GM18519 (cell line): Measurements from ENCODE around the gene SMIM41.
A peak's percentile ranks its signal among the peaks of the same experiment; 100 is the strongest.

Experiments
- ATAC-seq: cut with Tn5 transposase; IDR thresholded peaks from one replicate; pipeline ENCODE4 v1.9.1; 2021; ENCODE audit warnings: mild to moderate bottlenecking, moderate library complexity; ENCODE audit not compliant: unreplicated experiment, low FRiP score

The SMIM41 gene

DNA sequence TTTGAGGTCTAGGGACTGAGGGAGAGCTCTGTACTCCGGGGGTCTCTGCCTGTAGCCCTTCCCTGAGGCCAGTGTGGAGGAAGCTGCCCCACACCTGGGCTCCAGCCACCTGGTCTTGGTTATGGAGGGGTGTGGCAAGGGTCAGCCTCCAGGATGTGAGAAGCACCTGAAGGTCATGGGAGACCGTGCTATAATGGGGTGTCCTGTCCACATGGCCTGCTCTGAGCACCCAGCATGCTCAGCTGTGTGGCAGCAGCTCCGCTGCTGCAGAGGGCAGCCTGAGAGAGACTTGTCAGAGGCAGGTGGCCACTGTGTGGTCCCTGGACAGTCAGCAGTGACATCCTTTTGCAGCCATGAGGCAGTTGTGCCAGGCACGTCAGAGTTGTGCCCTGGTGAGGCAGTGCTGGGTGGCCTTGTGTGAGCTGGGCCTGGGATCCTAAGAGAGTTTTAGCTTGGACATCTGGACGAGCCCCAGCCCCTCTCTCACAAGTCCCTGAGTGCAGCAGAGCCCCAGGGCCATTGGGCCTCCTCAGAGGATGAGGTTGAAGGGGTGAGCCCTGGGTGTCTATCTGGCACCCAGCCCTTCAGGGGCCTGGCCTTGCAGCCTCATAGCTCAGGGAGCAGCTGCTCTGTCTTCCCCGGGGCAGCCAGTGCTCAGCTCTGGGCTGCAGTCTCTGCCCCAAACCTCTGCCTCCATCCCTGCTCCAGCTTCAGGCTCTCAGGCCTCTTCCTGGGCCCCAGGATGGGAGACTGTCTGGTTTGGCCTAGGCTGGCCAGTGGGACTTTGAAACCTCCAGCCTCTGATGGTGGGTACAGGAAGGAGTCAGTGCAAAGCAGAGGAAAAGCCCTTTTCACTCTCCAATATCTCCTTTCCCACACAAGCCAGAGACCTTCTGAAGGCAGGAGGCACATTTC lies 17.1 kb upstream of the SMIM41 start:
- ATAC-seq = no peak

DNA sequence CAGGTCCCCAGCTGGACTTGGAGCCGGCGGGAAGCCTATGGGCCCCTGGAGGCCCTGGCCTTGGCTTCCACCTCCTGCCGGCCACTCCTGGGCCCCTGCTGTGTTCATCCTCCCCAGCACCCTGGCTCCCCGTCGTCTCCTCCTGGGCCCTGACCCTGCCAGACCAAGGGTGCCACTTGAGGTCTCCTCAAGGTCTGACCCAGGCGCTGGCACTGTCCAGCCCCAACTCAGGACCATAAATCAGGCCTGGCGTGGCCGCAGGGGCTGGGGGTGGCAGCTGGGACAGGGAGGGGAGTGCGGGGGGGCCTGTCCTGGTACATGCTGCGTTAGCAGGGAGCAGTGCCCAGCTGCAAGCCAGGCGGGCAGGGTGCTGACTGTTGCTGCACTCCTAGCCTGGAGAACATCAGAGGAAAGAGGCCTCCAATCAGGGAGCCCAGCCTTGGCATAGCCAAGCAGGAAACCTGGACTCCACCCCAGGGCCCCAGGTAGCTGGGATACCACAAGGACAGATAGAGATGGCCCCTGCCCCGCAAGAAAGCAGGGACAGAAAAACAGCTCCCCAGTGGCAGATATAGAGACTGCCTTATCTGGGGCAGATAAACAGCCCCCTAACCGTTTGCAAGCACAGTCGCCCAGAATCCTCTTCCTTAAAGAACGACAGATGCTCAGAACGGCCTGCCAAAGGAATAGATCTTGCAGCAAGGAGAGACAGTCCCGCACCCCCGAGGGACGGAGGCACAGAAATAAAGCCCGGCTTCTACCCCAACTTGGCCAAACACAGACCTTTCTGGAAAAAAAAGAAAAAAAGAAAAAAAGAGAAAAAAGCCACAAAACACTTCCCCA lies 16.2 kb upstream of the SMIM41 start:
- no peak for ATAC-seq

DNA sequence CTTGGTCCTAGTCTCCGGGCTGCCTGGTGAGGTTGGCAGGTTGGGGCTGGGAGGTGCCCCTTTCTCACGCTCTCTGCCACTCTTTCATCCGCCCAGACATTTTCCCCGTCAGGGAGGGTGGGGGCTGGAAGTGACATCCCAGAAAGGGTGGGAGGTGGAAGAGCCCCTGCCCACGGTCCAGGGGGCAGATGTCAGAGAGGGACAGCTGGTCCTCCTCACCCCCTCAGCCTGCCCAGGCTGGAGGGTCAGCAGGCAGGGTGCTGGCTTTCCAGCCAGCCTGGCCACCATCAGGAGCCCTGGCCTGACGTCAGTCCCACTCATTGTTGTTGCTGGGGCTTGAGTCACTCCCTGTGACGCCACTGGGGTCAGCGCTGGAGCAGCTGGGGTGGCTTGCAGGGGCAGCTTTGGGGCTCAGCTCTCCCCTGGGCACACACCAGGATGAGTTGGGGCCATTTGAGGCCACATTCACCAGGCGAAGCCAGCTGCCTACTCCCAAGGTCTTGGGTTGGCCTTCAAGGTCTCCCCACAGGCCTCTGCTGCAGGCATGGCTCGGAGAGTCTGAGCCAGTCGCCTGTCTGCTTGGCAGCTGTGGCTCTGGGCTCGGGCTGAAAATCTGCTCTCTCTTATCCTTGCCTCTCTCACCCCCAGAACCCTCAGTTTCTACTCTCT lies 15.4 kb upstream of the SMIM41 start:
- no peak for ATAC-seq

DNA sequence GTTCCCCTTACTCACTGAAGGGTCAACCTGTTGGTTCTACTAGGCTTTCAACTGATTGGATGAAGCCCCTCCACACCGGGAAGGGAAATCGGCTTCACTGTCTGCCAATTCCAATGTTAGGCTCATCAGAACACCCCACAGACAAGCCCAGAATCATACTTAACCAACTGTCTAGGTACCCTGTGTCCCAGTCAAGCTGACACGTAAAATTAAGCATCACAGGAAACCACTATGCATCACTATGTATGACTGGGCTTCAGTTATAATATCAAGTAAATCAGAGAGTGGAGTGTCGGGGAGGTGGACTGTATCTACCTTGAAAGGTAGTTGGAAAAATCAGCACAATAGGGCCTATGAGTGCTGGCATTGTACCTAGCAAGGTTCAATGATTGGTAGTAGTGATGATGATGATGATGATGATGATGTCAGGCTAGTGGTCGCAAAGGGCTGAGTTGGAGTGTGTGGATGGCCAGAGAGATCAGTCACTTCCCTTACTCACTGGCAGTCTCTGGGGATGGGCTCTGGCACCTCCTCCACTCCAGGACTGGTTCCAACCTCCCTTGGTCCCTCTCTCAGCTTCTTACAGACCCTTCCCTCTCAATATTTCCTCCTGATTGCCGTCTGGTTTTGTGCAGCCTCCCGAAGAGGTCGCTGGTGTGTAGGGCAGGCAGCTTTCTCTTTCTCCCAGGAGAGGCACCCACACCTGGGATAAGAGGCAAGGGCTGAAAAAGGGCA lies 13.0 kb upstream of the SMIM41 start:
- no peak for ATAC-seq

DNA sequence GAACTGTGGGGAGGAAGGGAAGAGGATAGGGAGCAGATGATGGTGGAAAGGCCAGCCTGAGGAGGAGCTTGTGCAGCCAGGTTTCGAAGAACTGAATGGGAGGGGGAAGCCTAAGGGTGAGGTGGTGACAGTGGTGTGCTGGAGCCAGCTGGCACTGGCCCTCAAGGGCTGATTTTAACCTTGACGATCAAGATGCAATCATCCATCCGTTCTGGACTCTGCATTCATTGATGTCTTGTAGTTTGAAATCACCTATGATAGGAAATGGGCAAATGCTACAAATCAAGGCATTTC lies 12.5 kb upstream of the SMIM41 start:
- no peak for ATAC-seq

DNA sequence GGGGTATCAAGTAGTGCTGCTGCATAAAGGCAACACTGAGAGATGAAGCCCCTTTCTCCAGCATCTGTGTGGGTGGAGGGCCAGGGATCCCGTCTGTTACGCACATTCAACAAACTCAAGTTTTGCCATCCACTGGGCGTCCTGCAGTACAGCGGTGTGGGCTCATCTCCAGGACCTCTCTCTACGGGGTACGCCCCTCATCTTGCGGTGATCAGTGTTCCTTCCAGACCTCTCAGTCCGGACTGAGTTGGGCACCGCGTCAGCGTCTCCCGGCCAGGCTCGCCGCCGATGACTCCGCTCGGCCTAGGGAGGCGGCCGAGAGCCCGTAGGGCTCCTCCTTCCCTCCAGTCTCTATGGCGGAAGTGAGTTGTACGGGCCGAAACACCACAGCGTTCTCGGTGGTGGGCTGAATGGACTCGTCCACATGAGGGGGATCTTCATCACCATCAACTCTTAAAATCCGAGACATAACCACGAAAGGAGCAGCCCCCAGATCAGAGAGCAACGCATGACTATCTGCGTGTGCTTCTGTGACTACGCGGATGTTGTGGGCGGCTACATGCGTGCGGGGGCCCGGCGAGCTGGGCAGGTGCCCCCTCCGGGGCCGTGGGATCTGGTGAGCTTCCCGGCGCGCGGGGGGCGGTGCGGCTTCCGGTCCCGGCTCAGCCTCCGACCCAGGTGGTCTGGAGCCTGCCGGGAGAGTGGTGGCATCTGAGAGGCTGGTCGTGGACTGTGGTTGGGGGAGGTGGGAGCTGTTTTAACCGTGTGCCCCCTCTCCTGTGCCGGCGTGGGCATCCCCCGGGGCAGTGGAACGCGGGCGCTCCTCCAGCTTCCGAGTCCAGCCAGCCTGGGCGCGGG lies 9.9 kb upstream of the SMIM41 start, which contains the start of gene ATG101:
Gene ATG101 (plus strand): TSS at position 652 of the 858 bp plus-strand sequence. CDS start 3,673 bp downstream, outside the sequence.
- peak; percentile 74 for ATAC-seq

DNA sequence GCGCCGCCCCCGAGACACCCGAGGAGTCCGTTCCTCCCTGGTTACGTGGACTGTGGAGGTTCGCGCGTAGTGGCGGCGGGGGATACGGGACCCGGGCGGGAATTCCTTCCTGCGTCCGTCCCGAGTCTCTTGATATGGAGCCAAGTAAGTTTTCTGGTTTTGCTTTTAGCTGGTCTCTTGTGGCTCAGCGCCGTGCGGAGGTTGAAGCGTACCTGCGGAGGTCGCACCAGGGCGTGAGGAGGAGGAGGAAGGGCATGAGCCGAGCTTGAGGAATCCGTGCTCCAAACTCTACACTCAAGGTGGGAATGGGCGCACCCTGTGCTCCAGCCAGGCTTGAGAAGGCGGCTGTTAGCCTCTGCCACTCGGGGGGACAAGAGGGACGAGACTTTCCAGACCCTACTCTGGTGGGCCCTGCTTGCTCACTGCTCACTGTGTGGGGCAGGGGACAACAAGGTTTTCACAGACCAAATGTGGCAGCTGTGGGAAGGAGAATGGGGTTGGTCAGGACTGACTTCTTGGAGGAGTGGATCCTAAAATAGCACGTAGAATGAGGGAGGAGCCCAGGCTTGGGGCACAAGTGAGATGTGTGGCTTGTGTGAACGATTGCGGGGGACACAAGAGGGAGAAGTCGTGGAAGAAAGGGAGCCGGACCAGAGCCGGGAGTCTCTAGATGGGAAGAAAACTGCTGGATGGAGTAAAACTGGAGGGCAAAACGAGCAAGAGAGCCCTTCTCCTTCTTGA lies 9.1 kb upstream of the SMIM41 start:
- no peak for ATAC-seq

DNA sequence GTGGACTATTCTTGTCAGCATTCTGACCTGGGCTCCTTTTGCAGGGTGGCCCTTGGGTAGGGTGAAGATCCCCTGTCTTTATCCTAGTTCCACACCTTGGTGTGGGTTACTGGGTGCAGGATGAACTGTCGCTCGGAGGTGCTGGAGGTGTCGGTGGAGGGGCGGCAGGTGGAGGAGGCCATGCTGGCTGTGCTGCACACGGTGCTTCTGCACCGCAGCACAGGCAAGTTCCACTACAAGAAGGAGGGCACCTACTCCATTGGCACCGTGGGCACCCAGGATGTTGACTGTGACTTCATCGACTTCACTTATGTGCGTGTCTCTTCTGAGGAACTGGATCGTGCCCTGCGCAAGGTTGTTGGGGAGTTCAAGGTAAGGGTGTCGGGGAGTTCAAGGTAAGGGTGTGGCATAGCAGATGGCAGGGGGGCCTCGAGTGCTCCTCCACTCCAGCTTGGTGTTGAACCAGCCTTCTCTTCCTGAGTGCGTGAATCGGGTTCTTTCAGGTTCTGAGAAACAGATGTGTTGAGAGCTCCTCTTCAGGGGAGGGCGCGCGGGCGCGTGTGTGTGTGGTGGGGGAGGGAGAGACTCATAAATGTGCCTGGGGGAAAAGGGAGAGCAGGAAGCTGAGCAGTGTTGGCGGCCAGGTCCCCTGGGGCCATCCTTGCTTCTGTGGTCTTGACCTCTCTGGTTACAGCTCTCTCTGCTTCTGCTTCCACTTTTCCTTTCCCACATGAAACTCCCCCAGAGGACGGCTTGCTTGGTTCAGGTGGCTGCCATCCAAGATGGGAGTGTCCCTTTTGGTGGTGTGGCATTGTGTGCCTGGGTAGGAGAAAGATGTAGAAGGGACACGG lies 5.7 kb upstream of the SMIM41 start:
- no peak for ATAC-seq

DNA sequence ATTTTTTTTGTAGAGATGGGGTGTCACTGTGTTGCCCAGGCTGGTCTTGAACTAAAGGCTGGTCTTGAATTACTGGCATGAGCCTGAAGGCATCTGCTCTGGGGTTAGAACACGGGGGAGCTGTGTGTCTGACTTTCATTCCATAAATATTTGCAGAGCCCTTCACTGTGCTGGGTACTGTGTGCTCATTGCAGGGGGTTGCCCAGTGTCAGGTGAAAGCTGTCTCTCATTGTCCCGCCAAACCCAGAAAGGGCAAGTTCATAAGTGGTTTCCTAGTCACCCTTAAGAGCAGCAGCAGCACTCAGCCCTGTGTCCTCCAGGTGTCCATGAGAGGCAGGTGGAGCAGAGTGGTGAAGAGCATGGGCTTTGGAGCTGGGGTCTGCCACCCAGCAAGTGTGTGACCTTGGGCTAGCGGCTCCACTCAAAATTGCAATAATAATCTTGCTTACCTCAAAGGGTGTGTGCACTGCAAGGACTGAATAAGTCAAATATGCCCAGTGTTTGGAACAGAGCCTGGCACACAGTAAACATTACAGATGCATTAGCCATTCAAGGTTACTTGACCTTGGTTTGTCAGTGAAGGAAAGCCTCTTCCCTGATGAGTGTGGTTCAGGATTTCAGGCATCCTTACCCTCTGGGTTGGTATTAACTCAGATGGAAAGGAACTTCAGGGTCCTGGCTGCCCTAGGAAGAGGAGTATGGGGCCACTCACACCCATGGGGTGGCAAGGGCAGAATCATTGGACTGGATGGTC lies 4.4 kb upstream of the SMIM41 start:
- no peak for ATAC-seq

DNA sequence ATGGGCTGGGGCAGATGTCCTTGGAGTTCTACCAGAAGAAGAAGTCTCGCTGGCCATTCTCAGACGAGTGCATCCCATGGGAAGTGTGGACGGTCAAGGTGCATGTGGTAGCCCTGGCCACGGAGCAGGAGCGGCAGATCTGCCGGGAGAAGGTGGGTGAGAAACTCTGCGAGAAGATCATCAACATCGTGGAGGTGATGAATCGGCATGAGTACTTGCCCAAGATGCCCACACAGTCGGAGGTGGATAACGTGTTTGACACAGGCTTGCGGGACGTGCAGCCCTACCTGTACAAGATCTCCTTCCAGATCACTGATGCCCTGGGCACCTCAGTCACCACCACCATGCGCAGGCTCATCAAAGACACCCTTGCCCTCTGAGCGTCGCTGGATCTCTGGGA lies 2.7 kb upstream of the SMIM41 start:
- no peak for ATAC-seq

DNA sequence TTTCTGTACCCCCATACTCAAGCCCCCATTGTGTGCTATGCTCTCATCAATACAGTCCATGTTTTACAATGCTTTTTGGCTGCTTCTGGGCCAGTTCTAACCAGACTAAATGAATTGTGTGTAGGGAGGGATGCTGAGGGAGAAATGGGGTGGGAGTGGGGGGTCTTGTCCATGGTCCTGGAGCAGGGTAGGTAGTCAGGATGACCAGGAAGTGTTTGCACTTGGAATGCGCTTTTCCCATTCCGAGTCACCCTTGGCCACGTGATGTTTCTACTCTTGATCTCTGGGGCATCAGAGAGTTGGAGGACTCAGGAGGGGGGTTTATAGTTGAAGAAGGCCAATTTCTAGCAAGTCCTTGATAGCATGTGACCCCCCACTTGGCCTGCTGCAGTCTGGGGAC lies 1.2 kb upstream of the SMIM41 start:
- no peak for ATAC-seq

DNA sequence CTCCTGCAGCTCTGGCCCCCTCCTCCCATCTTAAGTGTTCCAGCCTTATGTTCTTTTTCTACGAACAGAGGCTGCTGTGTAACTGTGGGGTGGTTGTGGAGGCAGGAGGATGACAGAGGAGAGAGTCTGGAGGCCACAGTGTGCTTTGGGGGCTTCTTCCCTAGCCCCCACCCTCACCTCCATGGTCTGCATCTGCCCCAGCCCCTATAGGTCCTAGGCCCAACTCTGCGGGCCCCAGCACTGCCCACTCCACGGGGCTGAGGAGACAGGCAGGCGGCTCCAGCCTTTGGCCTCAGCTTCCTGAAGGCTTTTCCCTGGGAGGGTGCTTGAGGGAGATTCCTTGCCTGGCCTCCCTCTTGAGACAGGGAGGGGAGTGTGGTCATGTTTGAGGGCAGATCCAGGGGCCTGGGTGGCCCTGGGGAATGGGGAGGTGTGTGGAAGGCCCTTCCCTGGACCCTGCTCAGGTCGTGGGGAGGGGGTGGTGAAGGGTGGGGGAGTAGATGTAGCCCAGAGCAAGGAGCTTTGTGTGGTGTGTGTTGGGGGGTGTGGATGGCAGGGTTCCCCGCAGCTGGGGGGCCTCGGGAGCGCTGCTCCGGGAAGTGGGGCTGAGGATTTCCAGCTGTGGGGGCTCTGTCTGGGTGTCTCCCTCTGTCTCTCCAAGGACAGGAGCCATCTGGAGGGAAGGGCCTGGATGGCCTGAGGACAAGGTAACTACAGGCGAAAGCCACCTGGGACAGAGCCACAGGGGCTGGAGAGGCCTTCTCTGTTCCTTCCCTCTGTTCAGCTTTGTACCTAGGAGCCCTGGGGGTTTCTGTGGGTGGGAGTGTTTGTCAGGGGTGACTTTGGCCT lies 1.1 kb downstream of the SMIM41 start:
- ATAC-seq = no peak

DNA sequence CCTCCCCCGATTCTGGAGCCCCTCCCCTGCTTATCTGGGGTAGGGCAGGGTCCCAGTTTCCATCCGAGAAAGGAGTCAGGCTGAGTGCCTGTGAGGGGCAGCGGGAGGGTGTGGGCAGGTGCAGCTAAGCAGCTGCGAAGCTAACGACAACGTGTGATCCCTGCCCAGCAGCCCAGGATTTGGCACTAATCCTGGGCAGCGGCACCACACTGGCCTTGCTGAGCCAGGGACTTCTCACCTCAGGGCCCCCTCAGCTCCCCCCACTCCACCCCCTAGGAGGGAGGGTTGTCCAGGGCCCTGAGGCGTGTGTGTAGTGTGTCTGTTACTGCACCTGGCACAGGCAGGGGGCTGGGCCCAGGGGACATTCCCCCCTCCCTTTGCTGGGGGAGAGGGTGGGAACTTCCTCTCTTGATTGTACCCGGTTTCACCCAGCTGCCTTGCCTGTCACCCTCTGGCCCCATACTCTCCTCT lies 1.8 kb downstream of the SMIM41 start:
- ATAC-seq = no peak

DNA sequence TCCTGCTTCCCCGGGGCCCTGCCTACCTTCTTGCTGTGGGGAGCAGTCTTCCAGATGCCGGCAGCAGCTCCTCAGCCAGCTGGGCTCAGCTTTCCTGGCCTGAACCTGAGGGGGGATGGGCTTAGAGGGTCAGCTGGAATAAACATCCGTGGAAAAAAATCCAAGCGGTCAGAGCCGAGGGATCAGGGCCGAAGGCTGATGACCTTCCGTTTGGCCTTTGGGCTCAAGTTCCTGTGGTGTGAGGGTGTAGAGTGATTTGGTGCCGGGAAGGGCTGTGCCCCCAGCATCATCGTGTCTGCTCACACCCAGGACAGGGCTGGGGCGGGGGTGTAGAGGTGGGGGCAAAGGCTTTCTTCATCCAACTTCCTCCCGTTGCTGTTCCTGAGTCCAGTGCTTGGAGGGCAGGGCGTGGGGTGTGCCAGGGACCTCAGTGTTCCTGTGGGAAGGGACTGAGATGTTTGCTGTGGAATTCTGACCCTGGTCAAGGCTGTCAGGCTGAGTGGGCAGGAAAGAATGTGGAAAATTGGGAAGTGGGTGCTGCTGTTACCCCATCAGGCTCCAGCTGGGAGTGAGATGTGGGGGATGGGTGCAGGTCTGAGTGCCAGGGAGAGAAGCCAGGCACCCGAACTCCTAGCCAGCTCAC lies 2.6 kb downstream of the SMIM41 start:
- ATAC-seq = no peak

DNA sequence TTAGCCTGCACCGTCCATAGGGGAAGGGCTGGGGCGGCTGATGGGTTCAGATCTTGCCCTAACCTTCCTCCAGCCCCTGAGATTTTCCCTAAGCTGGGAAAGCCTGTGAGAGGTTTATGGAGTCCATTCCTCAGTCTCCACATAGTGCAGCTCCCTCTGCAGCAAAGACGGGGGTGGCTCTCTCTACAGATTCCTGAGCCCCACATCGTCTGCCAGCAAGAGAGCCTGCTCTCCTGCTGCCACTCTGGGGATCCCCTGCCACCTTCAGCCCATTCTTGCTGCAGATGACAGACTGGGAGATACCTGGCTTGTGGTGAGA lies 3.1 kb downstream of the SMIM41 start:
- no peak for ATAC-seq
